HG03442 (cell line): ENCODE data around the gene RAPGEF1.

Source experiments
- ATAC-seq: cut with Tn5 transposase; IDR thresholded peaks from one replicate; pipeline ENCODE4 v1.9.1; 2021; ENCODE audit warnings: mild to moderate bottlenecking, moderate library complexity; ENCODE audit not compliant: unreplicated experiment

RAPGEF1 gene

GRCh38 chr9:131628459-131629225 lies 111.2 kb downstream of the RAPGEF1 start:
- ATAC-seq = no peak

GRCh38 chr9:131627648-131628458 lies 112.0 kb downstream of the RAPGEF1 start:
- ATAC-seq = no peak

GRCh38 chr9:131627326-131627647 lies 112.6 kb downstream of the RAPGEF1 start:
- no peak for ATAC-seq

- ATAC-seq = no peak
Measured at GRCh38 chr9:131625790-131626670, 113.8 kb downstream of the RAPGEF1 start.

- no peak for ATAC-seq
Measured at GRCh38 chr9:131625508-131625787, 114.4 kb downstream of the RAPGEF1 start.

- ATAC-seq = no peak
Measured at GRCh38 chr9:131624636-131625507, 115.0 kb downstream of the RAPGEF1 start.

- no peak for ATAC-seq
Measured at GRCh38 chr9:131623655-131624330, 116.1 kb downstream of the RAPGEF1 start.

- no peak for ATAC-seq
Measured at GRCh38 chr9:131622523-131622922, 117.4 kb downstream of the RAPGEF1 start.

GRCh38 chr9:131621551-131622358 lies 118.1 kb downstream of the RAPGEF1 start:
- peak; percentile 66 for ATAC-seq

- no peak for ATAC-seq
Measured at GRCh38 chr9:131620764-131621520, 118.9 kb downstream of the RAPGEF1 start.

- ATAC-seq = no peak
Measured at GRCh38 chr9:131619680-131620079, 120.2 kb downstream of the RAPGEF1 start.

- ATAC-seq = no peak
Measured at GRCh38 chr9:131618785-131619184, 121.1 kb downstream of the RAPGEF1 start.

- ATAC-seq = no peak
Measured at GRCh38 chr9:131618071-131618479, 121.8 kb downstream of the RAPGEF1 start.

- no peak for ATAC-seq
Measured at GRCh38 chr9:131617611-131618010, 122.3 kb downstream of the RAPGEF1 start.

- ATAC-seq = no peak
Measured at GRCh38 chr9:131616983-131617604, 122.8 kb downstream of the RAPGEF1 start.

- ATAC-seq = no peak
Measured at GRCh38 chr9:131614340-131614915, 125.4 kb downstream of the RAPGEF1 start.

GRCh38 chr9:131613921-131614320 lies 126.0 kb downstream of the RAPGEF1 start:
- no peak for ATAC-seq

GRCh38 chr9:131612851-131613250 lies 127.0 kb downstream of the RAPGEF1 start:
- ATAC-seq = no peak
